ENCODE measurements around the gene FBXW2. TPM values are rescaled to one million over a fixed set of nuclear protein-coding genes. Genes with fewer than 3 reads are reported as not detected.

Gene FBXW2
- total and polyA plus RNA-seq, 8 donors, result 7.9 to 78.9 (median 18.0) TPM

GRCh38 chr9:120780367-120780766 is 12.8 kb downstream of the FBXW2 start:
- Histone ChIP-seq H3K9me3 (no peaks in the 10 kb centered on the region), H3K36me3 (peaks cover 27 to 60% (median 57%) of the 10 kb centered on the region in 4 donors), H3K4me3 (no peak overlapping the region), H3K27ac (no peak overlapping the region), H3K4me1 (peaks cover 8 to 55% (median 27%) of the 10 kb centered on the region in 4 donors), H3K27me3 (no peaks in the 10 kb centered on the region)
- intact Hi-C loops (cut with DNase I; ENCODE audit: low total_unique reads), result no loop called here
- TF ChIP-seq CTCF (IDR thresholded peaks at IDR 0.05), result no peak
- no peak for TF ChIP-seq POLR2AphosphoS5 (IDR thresholded peaks at IDR 0.05)
- no peak for TF ChIP-seq POLR2A (IDR thresholded peaks at IDR 0.05)
- TF ChIP-seq EP300 (IDR thresholded peaks at IDR 0.05), result no peak
- DNase-seq, result no peak
- whole genome bisulfite sequencing, 5 donors, result 93 to 99% (median 96%) methylated on average over 3 of the region's 3 CpGs

GRCh38 chr9:120779227-120779626 is 14.0 kb downstream of the FBXW2 start:
- H3K27me3 ChIP-seq, result no peaks in the 10 kb centered on the region
- no peak for DNase-seq
- H3K36me3 ChIP-seq, result peaks cover 29 to 62% (median 58%) of the 10 kb centered on the region in 4 donors
- H3K4me1 ChIP-seq, result peaks cover 8 to 44% (median 26%) of the 10 kb centered on the region in 4 donors
- TF ChIP-seq CTCF (IDR thresholded peaks at IDR 0.05), result no peak
- TF ChIP-seq POLR2A (IDR thresholded peaks at IDR 0.05), result no peak
- TF ChIP-seq EP300 (IDR thresholded peaks at IDR 0.05), result no peak
- TF ChIP-seq POLR2AphosphoS5 (IDR thresholded peaks at IDR 0.05), result no peak
- no peaks in the 10 kb centered on the region for H3K9me3 ChIP-seq
- intact Hi-C loops (cut with DNase I; ENCODE audit: low total_unique reads), result no loop called here
- peak overlapping the region in 2 of 5 donors; percentile 26 to 43 for H3K27ac ChIP-seq
- H3K4me3 ChIP-seq, result no peak overlapping the region

GRCh38 chr9:120778758-120779157 is 14.5 kb downstream of the FBXW2 start:
- H3K9me3 ChIP-seq, result no peaks in the 10 kb centered on the region
- intact Hi-C loops (cut with DNase I; ENCODE audit: low total_unique reads), result no loop called here
- peak overlapping the region in 4 of 5 donors; percentile 2 to 57 (median 34) for H3K27ac ChIP-seq
- H3K4me1 ChIP-seq, result peaks cover 8 to 39% (median 24%) of the 10 kb centered on the region in 4 donors
- TF ChIP-seq POLR2AphosphoS5 (IDR thresholded peaks at IDR 0.05) (peak in 1 of 3 donors; percentile 27), EP300 (IDR thresholded peaks at IDR 0.05) (no peak)
- no peak overlapping the region for H3K4me3 ChIP-seq
- no peaks in the 10 kb centered on the region for H3K27me3 ChIP-seq
- peak in 1 of 2 donors; percentile 37 for DNase-seq
- peaks cover 30 to 65% (median 60%) of the 10 kb centered on the region in 4 donors for H3K36me3 ChIP-seq
- 27 to 61% (median 48%) methylated on average over 2 of the region's 2 CpGs for WGBS, 5 donors

GRCh38 chr9:120777229-120777628 is 16.0 kb downstream of the FBXW2 start:
- intact Hi-C loops (cut with DNase I; ENCODE audit: low total_unique reads), result no loop called here
- 91 to 95% (median 92%) methylated on average over 5 of the region's 5 CpGs for WGBS, 5 donors
- no peak overlapping the region for H3K4me3 ChIP-seq
- DNase-seq, result no peak
- H3K36me3 ChIP-seq, result peaks cover 32 to 77% (median 71%) of the 10 kb centered on the region in 4 donors
- no peak for TF ChIP-seq CTCF (IDR thresholded peaks at IDR 0.05)
- TF ChIP-seq POLR2AphosphoS5 (IDR thresholded peaks at IDR 0.05), result no peak
- H3K27ac ChIP-seq, result no peak overlapping the region
- H3K4me1 ChIP-seq, result peaks cover 8 to 29% (median 19%) of the 10 kb centered on the region in 4 donors
- no peaks in the 10 kb centered on the region for H3K27me3 ChIP-seq
- H3K9me3 ChIP-seq, result no peaks in the 10 kb centered on the region

GRCh38 chr9:120776788-120777187 is 16.4 kb downstream of the FBXW2 start:
- Histone ChIP-seq H3K4me3 (no peak overlapping the region), H3K27ac (no peak overlapping the region), H3K36me3 (peaks cover 32 to 79% (median 75%) of the 10 kb centered on the region in 4 donors), H3K27me3 (no peaks in the 10 kb centered on the region), H3K4me1 (peaks cover 8 to 29% (median 17%) of the 10 kb centered on the region in 4 donors), H3K9me3 (no peaks in the 10 kb centered on the region)
- 96 to 100% (median 97%) methylated on average over 1 of the region's 1 CpG for WGBS, 5 donors
- no peak for DNase-seq
- intact Hi-C loops (cut with DNase I; ENCODE audit: low total_unique reads), result no loop called here
- TF ChIP-seq EP300 (IDR thresholded peaks at IDR 0.05), result no peak
- TF ChIP-seq POLR2AphosphoS5 (IDR thresholded peaks at IDR 0.05), result no peak
- TF ChIP-seq POLR2A (IDR thresholded peaks at IDR 0.05), result no peak
- no peak for TF ChIP-seq CTCF (IDR thresholded peaks at IDR 0.05)

Data from stomach (tissue), 9 donors.